Kidney (tissue), 14 donors: ENCODE results near the gene MYO5A. TPM values are rescaled to one million over a fixed set of nuclear protein-coding genes. Genes with fewer than 3 reads are reported as not detected.

ENCODE experiments used
- DNase-seq, 5 donors: peaks; one replicate each; pipeline ENCODE4 v3.0.0-alpha.2; 2013 to 2020
- FAIRE-seq: peaks from 2 replicates; lab custom pipeline; 2012; peaks lifted over from hg19 to GRCh38; lab: Jason Lieb, UNC
- H3K27ac ChIP-seq, 2 donors: one replicate each; pipeline ENCODE4 v1.7.0; 2013; ENCODE audit warnings: low read depth in 2 of 2, low read length in 2 of 2, inconsistent platforms in 1 of 2
- H3K27me3 ChIP-seq: one replicate; pipeline ENCODE4 v1.7.1; 2013; ENCODE audit warnings: low read length, inconsistent platforms; ENCODE audit not compliant: control insufficient read depth, insufficient read depth
- H3K36me3 ChIP-seq, 3 donors: one replicate each; pipeline versions ENCODE4 v1.7.0 to v1.7.1; 2013; ENCODE audit warnings: low read length in 3 of 3, control low read depth in 1 of 3, inconsistent platforms in 1 of 3; ENCODE audit not compliant: insufficient read depth in 3 of 3, control insufficient read depth in 2 of 3
- H3K4me1 ChIP-seq, 3 donors: one replicate each; pipeline versions ENCODE4 v1.7.0 to v1.7.1; 2013; ENCODE audit warnings: low read length in 3 of 3, inconsistent platforms in 1 of 3, low read depth in 1 of 3; ENCODE audit not compliant: control insufficient read depth in 2 of 3, insufficient read depth in 2 of 3
- H3K4me3 ChIP-seq, 3 donors: one replicate each; pipeline versions ENCODE4 v1.7.0 to v1.8.1; 2013; ENCODE audit warnings: low read length in 3 of 3, control low read depth in 1 of 3, inconsistent platforms in 1 of 3
- H3K9ac ChIP-seq, 3 donors: one replicate each; pipeline versions ENCODE4 v1.7.0 to v1.7.1; 2013; ENCODE audit warnings: low read length in 3 of 3, control low read depth in 1 of 3, inconsistent platforms in 1 of 3
- H3K9me3 ChIP-seq, 3 donors: one replicate each; pipeline versions ENCODE4 v1.7.0 to v1.7.1; 2013; ENCODE audit warnings: low read length in 3 of 3, control low read depth in 1 of 3, inconsistent platforms in 1 of 3; ENCODE audit not compliant: control insufficient read depth in 2 of 3, insufficient read depth in 1 of 3
- CTCF ChIP-seq: IDR thresholded peaks from 3 replicates; pipeline ENCODE4 v1.5.1; 2012; ENCODE audit warnings: mild to moderate bottlenecking, moderate library complexity, borderline replicate concordance; ENCODE audit not compliant: insufficient read depth; ENCODE audit errors: extremely low read depth
- intact Hi-C: fragments of 100-400 bp; cut with DNase I; formaldehyde crosslinking; loops from one replicate; pipeline ENCODE4 v1.11.1; 2022
- polyA plus RNA-seq: library from polyadenylated mRNA; stranded (reverse); fragments of 350-450 nt; fragmentation: Illumina TruSeq; extraction: RNeasy Lipid Tissue Mini Kit (QIAGEN cat#74804); gene quantifications from one replicate; pipeline ENCODE4 v1.2.3, GENCODE V29; 2014; ENCODE audit warnings: low read depth, low replicate concordance; ENCODE audit not compliant: insufficient read depth
- total RNA-seq: library from RNA; stranded (reverse); fragmentation: NEBNext Ultra II Directional; extraction: Animal tissue kit (Norgen Biotek cat#: 25700); gene quantifications from one replicate; pipeline ENCODE4 v1.2.1, GENCODE V29; 2021
- donor health status: control.
- donor health status: control.
- donor health status: control.
- donor health status: control.
- donor health status: control.
- donor health status: DM: yes; HTN: yes; CAD: no.
- donor health status: Normal renal cell carcinoma (clear cell type).

Gene MYO5A
- total and polyA plus RNA-seq, 2 donors from 2014 or later: 3.5 to 32.9 TPM

- FAIRE-seq (no peak), DNase-seq (no peak)
- TF ChIP-seq CTCF: no peak
- intact Hi-C loops: no loop called here
- no peaks in the 10 kb centered on the region for H3K4me1 ChIP-seq
- no peaks in the 10 kb centered on the region for H3K36me3 ChIP-seq
- no peak overlapping the region for H3K27ac ChIP-seq
- no peaks in the 10 kb centered on the region for H3K9me3 ChIP-seq
- no peaks in the 10 kb centered on the region for H3K27me3 ChIP-seq
- no peak overlapping the region for H3K4me3 ChIP-seq
- H3K9ac ChIP-seq: no peak overlapping the region
These were observed 26.1 kb downstream of the MYO5A start for GRCh38 chr15:52502608-52503007.

- intact Hi-C loops: no loop called here
- Histone ChIP-seq H3K27ac (no peak overlapping the region), H3K9me3 (no peaks in the 10 kb centered on the region), H3K4me1 (no peaks in the 10 kb centered on the region), H3K27me3 (no peaks in the 10 kb centered on the region), H3K36me3 (no peaks in the 10 kb centered on the region), H3K9ac (no peak overlapping the region), H3K4me3 (no peak overlapping the region)
- no peak for TF ChIP-seq CTCF
- FAIRE-seq (no peak), DNase-seq (no peak)
These were observed 29.2 kb downstream of the MYO5A start for GRCh38 chr15:52499506-52499905.

GRCh38 chr15:52498706-52499105 lies 30.0 kb downstream of the MYO5A start:
- no peak for TF ChIP-seq CTCF
- DNase-seq (no peak), FAIRE-seq (no peak)
- Histone ChIP-seq H3K9me3 (no peaks in the 10 kb centered on the region), H3K4me1 (no peaks in the 10 kb centered on the region), H3K9ac (no peak overlapping the region), H3K27ac (no peak overlapping the region), H3K36me3 (no peaks in the 10 kb centered on the region), H3K27me3 (no peaks in the 10 kb centered on the region), H3K4me3 (no peak overlapping the region)
- intact Hi-C loops: no loop called here
